ENCODE data around the gene CENPV. TPM values are rescaled to one million over a fixed set of nuclear protein-coding genes. Genes with fewer than 3 reads are reported as not detected.
"Not testable (repeated sequence)": the region's sequence is repeated elsewhere in the genome, so short reads cannot be mapped to it uniquely, and the experiment has no call there.

CENPV gene
- total RNA-seq, 4 donors from 2014 or later: 2.1 to 4.9 (median 3.8) TPM

DNA sequence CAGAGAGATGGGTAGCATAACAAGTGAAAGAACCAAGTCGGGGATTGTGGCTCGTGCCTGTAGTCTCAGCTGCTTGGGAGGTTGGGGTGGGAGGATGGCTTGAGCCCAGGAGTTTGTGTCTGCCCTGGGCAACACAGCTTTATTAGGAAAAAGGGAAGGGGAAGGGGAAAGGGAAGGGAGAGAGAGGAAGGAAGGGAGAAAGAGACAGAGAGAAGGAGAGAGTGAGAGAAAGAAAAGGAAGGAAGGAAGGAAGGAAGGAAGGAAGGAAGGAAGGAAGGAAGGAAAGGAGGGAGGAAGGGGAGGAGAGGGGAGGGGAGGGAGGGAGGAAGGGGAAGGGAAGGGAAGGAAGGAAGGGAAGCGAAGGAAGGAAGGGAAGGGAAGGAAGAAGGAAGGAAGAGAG, 33.3 kb downstream of the CENPV start:
- WGBS, 2 donors: 80 to 81% methylated on average over 2 to 3 of the region's 3 CpGs
- no peak overlapping the region for H3K4me3 ChIP-seq (ENCODE audit: low read depth, poor library complexity, severe bottlenecking)
- intact Hi-C loops (cut with DNase I; ENCODE audit: low total_unique reads): no loop called here
- no peak for TF ChIP-seq POLR2A (IDR thresholded peaks at IDR 0.05)
- TF ChIP-seq, protein P1, sequence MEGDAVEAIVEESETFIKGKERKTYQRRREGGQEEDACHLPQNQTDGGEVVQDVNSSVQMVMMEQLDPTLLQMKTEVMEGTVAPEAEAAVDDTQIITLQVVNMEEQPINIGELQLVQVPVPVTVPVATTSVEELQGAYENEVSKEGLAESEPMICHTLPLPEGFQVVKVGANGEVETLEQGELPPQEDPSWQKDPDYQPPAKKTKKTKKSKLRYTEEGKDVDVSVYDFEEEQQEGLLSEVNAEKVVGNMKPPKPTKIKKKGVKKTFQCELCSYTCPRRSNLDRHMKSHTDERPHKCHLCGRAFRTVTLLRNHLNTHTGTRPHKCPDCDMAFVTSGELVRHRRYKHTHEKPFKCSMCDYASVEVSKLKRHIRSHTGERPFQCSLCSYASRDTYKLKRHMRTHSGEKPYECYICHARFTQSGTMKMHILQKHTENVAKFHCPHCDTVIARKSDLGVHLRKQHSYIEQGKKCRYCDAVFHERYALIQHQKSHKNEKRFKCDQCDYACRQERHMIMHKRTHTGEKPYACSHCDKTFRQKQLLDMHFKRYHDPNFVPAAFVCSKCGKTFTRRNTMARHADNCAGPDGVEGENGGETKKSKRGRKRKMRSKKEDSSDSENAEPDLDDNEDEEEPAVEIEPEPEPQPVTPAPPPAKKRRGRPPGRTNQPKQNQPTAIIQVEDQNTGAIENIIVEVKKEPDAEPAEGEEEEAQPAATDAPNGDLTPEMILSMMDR (IDR thresholded peaks at IDR 0.05): no peak
- no peak for DNase-seq (ENCODE audit: low spot score in 2 of 2)

GRCh38 chr17:16314859-16315258, 38.4 kb downstream of the CENPV start:
- TF ChIP-seq, protein P1 (IDR thresholded peaks at IDR 0.05): no peak
- TF ChIP-seq POLR2A (IDR thresholded peaks at IDR 0.05): no peak
- no peak for DNase-seq (ENCODE audit: low spot score in 2 of 2)
- 89 to 91% methylated on average over 3 of the region's 3 CpGs for WGBS, 2 donors
- intact Hi-C loops (cut with DNase I; ENCODE audit: low total_unique reads): no loop called here
- no peak overlapping the region for H3K4me3 ChIP-seq (ENCODE audit: low read depth, poor library complexity, severe bottlenecking)

DNA sequence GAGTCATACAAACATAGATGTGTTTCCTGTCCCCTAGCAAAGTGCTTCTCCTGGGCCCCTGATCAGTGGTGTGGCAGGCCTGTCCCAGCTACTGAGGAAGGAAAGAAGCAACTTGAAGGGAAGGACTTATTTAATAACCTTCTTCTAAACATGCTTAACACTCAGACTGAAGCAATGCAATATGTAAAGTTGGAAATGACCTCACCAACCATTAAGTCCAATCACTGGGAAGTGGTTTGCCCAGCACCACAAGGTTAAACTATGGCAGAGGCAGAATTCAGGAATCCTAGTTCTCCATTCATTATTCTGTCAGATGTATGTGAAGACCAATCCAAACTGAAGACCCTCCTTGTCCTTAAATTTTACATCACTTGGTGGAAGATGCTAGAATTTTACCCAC, 39.1 kb downstream of the CENPV start:
- no peak for DNase-seq (ENCODE audit: low spot score in 2 of 2)
- intact Hi-C loops (cut with DNase I; ENCODE audit: low total_unique reads): no loop called here
- TF ChIP-seq, protein P1 (IDR thresholded peaks at IDR 0.05): no peak
- TF ChIP-seq POLR2A (IDR thresholded peaks at IDR 0.05): no peak
- no peak overlapping the region for H3K4me3 ChIP-seq (ENCODE audit: low read depth, poor library complexity, severe bottlenecking)

DNA sequence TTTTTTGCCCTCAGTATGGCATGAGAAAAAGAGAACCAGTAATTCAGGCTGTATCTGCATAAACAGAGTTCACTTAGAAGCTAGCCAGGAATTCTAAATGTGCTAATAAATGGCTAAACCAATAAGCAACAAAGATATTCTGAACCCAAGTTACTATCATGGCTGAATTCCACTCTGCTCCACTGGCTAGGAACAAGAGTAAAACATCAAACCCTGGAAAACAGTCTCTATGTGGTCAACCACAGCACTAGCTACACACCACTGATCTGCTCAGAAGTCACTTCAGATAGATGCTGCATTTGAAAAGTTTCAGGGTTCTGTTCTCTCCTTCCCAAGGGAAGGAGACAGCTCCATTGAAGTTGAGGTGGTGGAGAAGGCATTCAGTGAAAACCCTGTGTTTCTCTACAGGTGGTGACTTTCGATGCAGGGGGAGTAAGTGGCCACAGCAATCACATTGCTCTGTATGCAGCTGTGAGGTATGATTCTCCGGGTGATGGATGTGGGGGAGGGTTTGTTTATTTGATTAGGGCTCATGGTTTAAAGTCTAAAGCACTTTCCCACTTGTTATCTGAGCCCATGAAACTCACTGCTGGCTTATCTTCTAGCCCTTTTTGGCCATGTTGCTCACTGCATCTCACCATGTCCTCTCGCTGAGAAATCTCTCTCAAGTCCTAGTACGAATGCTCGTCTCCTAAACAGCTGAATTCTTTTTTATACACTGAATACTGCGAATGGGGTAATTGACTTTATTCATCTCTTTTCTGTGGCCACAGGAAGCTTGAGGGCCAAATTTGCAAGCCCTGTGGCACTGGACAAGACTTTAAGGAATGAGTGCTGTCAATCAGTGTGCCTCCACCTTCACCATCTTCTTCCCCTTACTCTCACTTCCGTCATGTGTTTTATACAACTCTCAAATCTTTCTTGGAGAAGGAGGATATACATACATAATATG, 39.9 kb downstream of the CENPV start:
- WGBS, 2 donors: 95 to 96% methylated on average over 7 of the region's 7 CpGs
- DNase-seq (ENCODE audit: low spot score in 2 of 2): no peak
- H3K4me3 ChIP-seq (ENCODE audit: low read depth, poor library complexity, severe bottlenecking): no peak overlapping the region
- TF ChIP-seq POLR2A (IDR thresholded peaks at IDR 0.05): no peak
- TF ChIP-seq, protein P1 (IDR thresholded peaks at IDR 0.05): no peak
- intact Hi-C loops (cut with DNase I; ENCODE audit: low total_unique reads): no loop called here

- WGBS, 2 donors: 97% methylated on average over 18 to 33 of the region's 34 CpGs
- DNase-seq (ENCODE audit: low spot score in 2 of 2); H3K4me3 ChIP-seq (ENCODE audit: low read depth, poor library complexity, severe bottlenecking); intact Hi-C loops (cut with DNase I; ENCODE audit: low total_unique reads): not testable (repeated sequence)
These were observed 41.2 kb downstream of the CENPV start for GRCh38 chr17:16312061-16312460.

- 91 to 92% methylated on average over 8 of the region's 8 CpGs for WGBS, 2 donors
- TF ChIP-seq, protein P1 (IDR thresholded peaks at IDR 0.05): no peak
- no peak for TF ChIP-seq POLR2A (IDR thresholded peaks at IDR 0.05)
- intact Hi-C loops (cut with DNase I; ENCODE audit: low total_unique reads): no loop called here
- DNase-seq (ENCODE audit: low spot score in 2 of 2): no peak
- no peak overlapping the region for H3K4me3 ChIP-seq (ENCODE audit: low read depth, poor library complexity, severe bottlenecking)
These were observed 47.1 kb downstream of the CENPV start for GRCh38 chr17:16306211-16306610.
